ENCODE measurements around the gene CHMP4B. TPM values are rescaled to one million over a fixed set of nuclear protein-coding genes. Genes with fewer than 3 reads are reported as not detected.

Gene CHMP4B
- total and polyA plus RNA-seq, 12 donors, result 55.1 to 150 (median 93.4) TPM

GRCh38 chr20:33848391-33848790, 37.2 kb downstream of the CHMP4B start:
- H3K4me1 ChIP-seq (replicated peaks in 1 of 2), result peaks cover 12 to 18% of the 10 kb centered on the region in 2 donors
- 92 to 97% (median 94%) methylated on average over 19 of the region's 19 CpGs for WGBS, 4 donors
- DNase-seq, result no peak
- TF ChIP-seq POLR2A (IDR thresholded peaks at IDR 0.05), result no peak
- TF ChIP-seq CTCF (IDR thresholded peaks at IDR 0.05), result no peak
- intact Hi-C loops (cut with DNase I), result no loop called here
- H3K36me3 ChIP-seq (replicated peaks in 1 of 2), result peaks cover 0 to 48% of the 10 kb centered on the region in 2 donors
- no peak overlapping the region for H3K4me3 ChIP-seq
- no peaks in the 10 kb centered on the region for H3K9me3 ChIP-seq (replicated peaks in 1 of 3)
- H3K27me3 ChIP-seq, result no peaks in the 10 kb centered on the region
- H3K27ac ChIP-seq, result no peak overlapping the region

- Histone ChIP-seq H3K36me3 (replicated peaks in 1 of 2) (peaks cover 0 to 64% of the 10 kb centered on the region in 2 donors), H3K27me3 (no peaks in the 10 kb centered on the region), H3K4me1 (replicated peaks in 1 of 2) (peaks cover 5 to 8% of the 10 kb centered on the region in 2 donors), H3K27ac (no peak overlapping the region), H3K9me3 (replicated peaks in 1 of 3) (no peaks in the 10 kb centered on the region), H3K4me3 (no peak overlapping the region)
- WGBS, 4 donors, result 94 to 98% (median 94%) methylated on average over 3 of the region's 3 CpGs
- intact Hi-C loops (cut with DNase I), result no loop called here
- TF ChIP-seq CTCF (IDR thresholded peaks at IDR 0.05) (no peak), POLR2A (IDR thresholded peaks at IDR 0.05) (no peak)
- DNase-seq, result no peak
Measured at GRCh38 chr20:33850159-33850558, 39.0 kb downstream of the CHMP4B start.

GRCh38 chr20:33851842-33852466, 40.8 kb downstream of the CHMP4B start:
- Histone ChIP-seq H3K9me3 (replicated peaks in 1 of 3) (no peaks in the 10 kb centered on the region), H3K27me3 (no peaks in the 10 kb centered on the region), H3K27ac (no peak overlapping the region), H3K36me3 (replicated peaks in 1 of 2) (peaks cover 0 to 70% of the 10 kb centered on the region in 2 donors), H3K4me3 (no peak overlapping the region), H3K4me1 (replicated peaks in 1 of 2) (peaks cover 0 to 2% of the 10 kb centered on the region in 2 donors)
- TF ChIP-seq CTCF (IDR thresholded peaks at IDR 0.05) (no peak), POLR2A (IDR thresholded peaks at IDR 0.05) (no peak)
- no peak for DNase-seq
- WGBS, 4 donors, result 92 to 98% (median 93%) methylated on average over 13 of the region's 13 CpGs
- intact Hi-C loops (cut with DNase I), result no loop called here

GRCh38 chr20:33852626-33853506, 41.7 kb downstream of the CHMP4B start:
- no peak overlapping the region for H3K27ac ChIP-seq
- H3K4me3 ChIP-seq, result no peak overlapping the region
- DNase-seq, result no peak
- TF ChIP-seq POLR2A (IDR thresholded peaks at IDR 0.05), result no peak
- no peak for TF ChIP-seq CTCF (IDR thresholded peaks at IDR 0.05)
- intact Hi-C loops (cut with DNase I), result no loop called here
- WGBS, 4 donors, result 93 to 95% (median 93%) methylated on average over 8 to 11 of the region's 11 CpGs
- peaks cover 0 to 74% of the 10 kb centered on the region in 2 donors for H3K36me3 ChIP-seq (replicated peaks in 1 of 2)
- H3K9me3 ChIP-seq (replicated peaks in 1 of 3), result no peaks in the 10 kb centered on the region
- H3K27me3 ChIP-seq, result no peaks in the 10 kb centered on the region
- no peaks in the 10 kb centered on the region for H3K4me1 ChIP-seq (replicated peaks in 1 of 2)

Measured in adrenal gland (tissue), 12 donors.